ENCODE data around the gene SLC35A1.

The SLC35A1 gene

DNA sequence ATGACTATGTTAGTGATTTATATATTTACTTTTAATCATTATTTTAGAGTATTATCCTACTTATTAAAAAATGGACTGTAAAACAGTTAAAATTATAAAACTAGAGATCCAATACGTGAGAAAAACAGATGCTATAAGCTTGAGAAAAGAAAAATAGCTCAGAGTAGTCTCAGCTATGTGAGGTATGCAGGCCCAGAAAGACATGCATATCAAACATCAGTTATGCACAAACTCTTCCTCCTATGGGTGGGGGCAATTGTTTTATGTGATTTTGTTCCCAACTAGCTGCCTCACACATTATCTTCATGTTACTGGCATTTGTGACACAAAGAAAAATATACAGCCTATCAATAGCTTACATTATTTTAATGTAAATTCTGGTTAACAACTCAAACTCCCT is 88.2 kb downstream of the SLC35A1 start:
- H3F3A ChIP-seq (ENCODE audit: control insufficient read depth, insufficient read depth) = no peaks in the 10 kb centered on the region
- no peaks in the 10 kb centered on the region for H3K9me3 ChIP-seq (ENCODE audit: control insufficient read depth, insufficient read depth, low read length)
- H3K9me2 ChIP-seq (replicated peaks; ENCODE audit: control insufficient read depth, low read length) = no peaks in the 10 kb centered on the region
- H4K20me1 ChIP-seq (ENCODE audit: control insufficient read depth, insufficient read depth, low read depth, low read length) = no peaks in the 10 kb centered on the region
- peaks cover 68% of the 10 kb centered on the region for H3K36me3 ChIP-seq (ENCODE audit: control insufficient read depth, low read length)
- H3K4me2 ChIP-seq (ENCODE audit: low read length) = no peak overlapping the region
- H3K4me3 ChIP-seq (ENCODE audit: low read length) = no peak overlapping the region
- H3K27me3 ChIP-seq (ENCODE audit: control insufficient read depth, low read length) = no peaks in the 10 kb centered on the region
- H3K4me1 ChIP-seq (ENCODE audit: control insufficient read depth, low read length) = no peaks in the 10 kb centered on the region
- H3K27ac ChIP-seq (ENCODE audit: low read depth, low read length) = no peak overlapping the region
- H3K79me2 ChIP-seq (ENCODE audit: control insufficient read depth, low read length) = peaks cover 4% of the 10 kb centered on the region; the same call in 1 of the 2 replicates
- TF ChIP-seq, protein P1, sequence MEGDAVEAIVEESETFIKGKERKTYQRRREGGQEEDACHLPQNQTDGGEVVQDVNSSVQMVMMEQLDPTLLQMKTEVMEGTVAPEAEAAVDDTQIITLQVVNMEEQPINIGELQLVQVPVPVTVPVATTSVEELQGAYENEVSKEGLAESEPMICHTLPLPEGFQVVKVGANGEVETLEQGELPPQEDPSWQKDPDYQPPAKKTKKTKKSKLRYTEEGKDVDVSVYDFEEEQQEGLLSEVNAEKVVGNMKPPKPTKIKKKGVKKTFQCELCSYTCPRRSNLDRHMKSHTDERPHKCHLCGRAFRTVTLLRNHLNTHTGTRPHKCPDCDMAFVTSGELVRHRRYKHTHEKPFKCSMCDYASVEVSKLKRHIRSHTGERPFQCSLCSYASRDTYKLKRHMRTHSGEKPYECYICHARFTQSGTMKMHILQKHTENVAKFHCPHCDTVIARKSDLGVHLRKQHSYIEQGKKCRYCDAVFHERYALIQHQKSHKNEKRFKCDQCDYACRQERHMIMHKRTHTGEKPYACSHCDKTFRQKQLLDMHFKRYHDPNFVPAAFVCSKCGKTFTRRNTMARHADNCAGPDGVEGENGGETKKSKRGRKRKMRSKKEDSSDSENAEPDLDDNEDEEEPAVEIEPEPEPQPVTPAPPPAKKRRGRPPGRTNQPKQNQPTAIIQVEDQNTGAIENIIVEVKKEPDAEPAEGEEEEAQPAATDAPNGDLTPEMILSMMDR (IDR thresholded peaks at IDR 0.05; ENCODE audit: low read depth, low read length, poor library complexity, severe bottlenecking) = no peak
- no peak for TF ChIP-seq EZH2phosphoT487 (IDR thresholded peaks at IDR 0.05; ENCODE audit: borderline replicate concordance, low read length)
